ENCODE measurements around the gene ALPG. TPM values are rescaled to one million over a fixed set of nuclear protein-coding genes. Genes with fewer than 3 reads are reported as not detected.
"Not testable (repeated sequence)": the region's sequence is repeated elsewhere in the genome, so short reads cannot be mapped to it uniquely, and the experiment has no call there.

Gene ALPG
- total RNA-seq, 1 experiment from 2014 or later = not detected

DNA sequence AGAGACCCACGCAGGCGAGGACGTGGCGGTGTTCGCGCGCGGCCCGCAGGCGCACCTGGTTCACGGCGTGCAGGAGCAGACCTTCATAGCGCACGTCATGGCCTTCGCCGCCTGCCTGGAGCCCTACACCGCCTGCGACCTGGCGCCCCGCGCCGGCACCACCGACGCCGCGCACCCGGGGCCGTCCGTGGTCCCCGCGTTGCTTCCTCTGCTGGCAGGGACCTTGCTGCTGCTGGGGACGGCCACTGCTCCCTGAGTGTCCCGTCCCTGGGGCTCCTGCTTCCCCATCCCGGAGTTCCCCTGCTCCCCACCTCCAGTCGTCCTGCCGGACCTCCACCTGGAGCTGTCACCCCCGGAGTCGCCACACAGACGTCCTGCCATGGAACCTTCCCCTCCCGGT, 3.0 kb downstream of the ALPG start:
- CTCF ChIA-PET; H3K4me3 ChIP-seq (ENCODE audit: low read depth, low read length, poor library complexity, severe bottlenecking); H3K36me3 ChIP-seq (ENCODE audit: insufficient read depth, low read length, poor library complexity, severe bottlenecking): not testable (repeated sequence)

DNA sequence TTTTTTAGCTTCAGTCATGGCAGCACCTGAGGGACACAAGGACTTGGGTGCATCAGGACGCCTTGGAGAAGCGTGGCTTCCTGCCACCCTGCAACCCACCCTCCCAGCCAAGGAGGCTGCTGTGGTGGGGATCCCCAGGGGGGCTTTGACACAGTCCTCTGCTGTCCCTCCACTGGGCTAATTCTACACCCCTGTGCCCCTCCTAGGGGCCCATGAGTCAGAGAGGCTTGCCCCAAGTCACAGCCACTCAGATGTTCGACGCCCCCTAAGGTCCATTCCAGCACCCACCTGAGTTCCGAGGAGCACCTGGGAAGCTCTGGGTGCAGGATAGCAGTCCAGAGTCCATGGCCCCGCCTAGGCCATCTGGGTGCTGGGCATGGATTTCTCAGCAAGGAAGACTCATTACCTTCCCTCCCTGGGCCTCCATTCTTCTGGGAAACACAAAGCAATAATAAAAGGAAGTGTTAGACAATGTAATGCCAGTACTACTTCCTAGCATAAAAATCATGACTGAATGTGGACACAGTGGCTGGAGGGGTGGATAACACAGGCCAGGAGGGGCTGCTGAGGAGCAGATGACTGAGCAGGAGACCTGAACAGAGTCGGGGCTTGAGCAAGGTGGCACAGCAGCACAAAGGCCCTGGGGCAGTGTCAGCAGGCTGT, 3.7 kb downstream of the ALPG start:
- TF ChIP-seq EZH2 (IDR thresholded peaks at IDR 0.05; ENCODE audit: borderline replicate concordance, low read depth, low read length, poor library complexity, severe bottlenecking) = no peak
- TF ChIP-seq, protein P1, sequence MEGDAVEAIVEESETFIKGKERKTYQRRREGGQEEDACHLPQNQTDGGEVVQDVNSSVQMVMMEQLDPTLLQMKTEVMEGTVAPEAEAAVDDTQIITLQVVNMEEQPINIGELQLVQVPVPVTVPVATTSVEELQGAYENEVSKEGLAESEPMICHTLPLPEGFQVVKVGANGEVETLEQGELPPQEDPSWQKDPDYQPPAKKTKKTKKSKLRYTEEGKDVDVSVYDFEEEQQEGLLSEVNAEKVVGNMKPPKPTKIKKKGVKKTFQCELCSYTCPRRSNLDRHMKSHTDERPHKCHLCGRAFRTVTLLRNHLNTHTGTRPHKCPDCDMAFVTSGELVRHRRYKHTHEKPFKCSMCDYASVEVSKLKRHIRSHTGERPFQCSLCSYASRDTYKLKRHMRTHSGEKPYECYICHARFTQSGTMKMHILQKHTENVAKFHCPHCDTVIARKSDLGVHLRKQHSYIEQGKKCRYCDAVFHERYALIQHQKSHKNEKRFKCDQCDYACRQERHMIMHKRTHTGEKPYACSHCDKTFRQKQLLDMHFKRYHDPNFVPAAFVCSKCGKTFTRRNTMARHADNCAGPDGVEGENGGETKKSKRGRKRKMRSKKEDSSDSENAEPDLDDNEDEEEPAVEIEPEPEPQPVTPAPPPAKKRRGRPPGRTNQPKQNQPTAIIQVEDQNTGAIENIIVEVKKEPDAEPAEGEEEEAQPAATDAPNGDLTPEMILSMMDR (conservative IDR thresholded peaks at IDR 0.05; ENCODE audit: low read depth, low read length) = no peak
- CTCF ChIA-PET = no interaction called here
- POLR2A ChIA-PET (ENCODE audit: low non-redundant PET) = no interaction called here

More for the DNA sequence above, 3.0 kb downstream of the ALPG start:
- H3K27ac ChIP-seq (ENCODE audit: low read depth, low read length, poor library complexity, severe bottlenecking); H3K4me1 ChIP-seq (ENCODE audit: insufficient read depth, low read length, poor library complexity, severe bottlenecking); BruUV-seq (replicated peaks); DNase-seq (ENCODE audit: low spot score); intact Hi-C loops (cut with micrococcal nuclease; ENCODE audit: unreplicated experiment); POLR2A ChIA-PET (ENCODE audit: low non-redundant PET); H3K9me3 ChIP-seq (ENCODE audit: low read depth, low read length, poor library complexity, severe bottlenecking): not testable (repeated sequence)
- H3K27me3 ChIP-seq (replicated peaks; ENCODE audit: insufficient read depth, low read depth, low read length, poor library complexity) = peaks cover 28% of the 10 kb centered on the region

DNA sequence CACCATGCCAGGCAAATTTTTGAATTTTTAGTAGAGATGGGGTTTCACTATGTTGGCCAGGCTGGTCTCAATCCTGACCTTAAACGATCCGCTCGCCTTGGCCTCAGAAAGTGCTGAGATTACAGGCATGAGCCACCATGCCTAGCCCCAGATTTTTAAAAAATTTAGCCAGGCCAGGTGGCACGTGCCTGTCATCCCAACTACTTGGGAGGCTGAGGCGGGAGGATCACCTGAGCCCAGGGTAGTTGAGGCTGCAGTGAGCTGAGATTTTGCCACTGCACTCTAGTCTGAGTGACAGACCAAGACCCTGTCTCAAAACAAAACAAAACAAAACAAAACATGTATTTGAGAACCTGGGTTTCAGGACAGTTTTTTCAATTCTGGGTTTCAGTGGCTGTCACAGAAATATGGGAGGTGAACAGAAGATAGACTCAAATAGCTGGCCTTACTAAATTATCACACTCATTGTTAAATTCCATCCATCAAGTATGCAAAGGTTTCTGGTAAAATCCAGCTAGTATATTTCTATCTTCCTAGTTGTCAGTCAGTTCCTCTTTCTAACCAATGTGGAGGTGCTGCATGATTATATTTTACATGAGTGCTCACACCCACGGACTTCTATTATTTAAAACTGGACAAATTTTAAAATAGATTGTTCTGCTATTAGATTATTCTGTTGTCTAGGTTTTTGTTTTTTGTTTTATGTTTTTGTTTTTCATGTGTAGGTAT, 5.4 kb downstream of the ALPG start:
- no TSS peak for BruUV-seq (replicated peaks)
- POLR2A ChIA-PET (ENCODE audit: low non-redundant PET) = no interaction called here

More for the DNA sequence above, 3.7 kb downstream of the ALPG start:
- DNase-seq (ENCODE audit: low spot score) = no peak
- H3K4me3 ChIP-seq (ENCODE audit: low read depth, low read length, poor library complexity, severe bottlenecking) = no peak overlapping the region
- intact Hi-C loops (cut with micrococcal nuclease; ENCODE audit: unreplicated experiment) = no loop called here
- H3K9me3 ChIP-seq (ENCODE audit: low read depth, low read length, poor library complexity, severe bottlenecking) = no peaks in the 10 kb centered on the region
- peaks cover 28% of the 10 kb centered on the region for H3K27me3 ChIP-seq (replicated peaks; ENCODE audit: insufficient read depth, low read depth, low read length, poor library complexity)
- no peaks in the 10 kb centered on the region for H3K36me3 ChIP-seq (ENCODE audit: insufficient read depth, low read length, poor library complexity, severe bottlenecking)
- no peaks in the 10 kb centered on the region for H3K4me1 ChIP-seq (ENCODE audit: insufficient read depth, low read length, poor library complexity, severe bottlenecking)
- no peak overlapping the region for H3K27ac ChIP-seq (ENCODE audit: low read depth, low read length, poor library complexity, severe bottlenecking)
- BruUV-seq (replicated peaks) = no TSS peak

More for the DNA sequence above, 5.4 kb downstream of the ALPG start:
- TF ChIP-seq, protein P1 (conservative IDR thresholded peaks at IDR 0.05; ENCODE audit: low read depth, low read length) = no peak
- no peak for TF ChIP-seq EZH2 (IDR thresholded peaks at IDR 0.05; ENCODE audit: borderline replicate concordance, low read depth, low read length, poor library complexity, severe bottlenecking)
- DNase-seq (ENCODE audit: low spot score) = no peak
- Histone ChIP-seq H3K4me3 (ENCODE audit: low read depth, low read length, poor library complexity, severe bottlenecking) (no peak overlapping the region), H3K27ac (ENCODE audit: low read depth, low read length, poor library complexity, severe bottlenecking) (no peak overlapping the region), H3K9me3 (ENCODE audit: low read depth, low read length, poor library complexity, severe bottlenecking) (no peaks in the 10 kb centered on the region), H3K36me3 (ENCODE audit: insufficient read depth, low read length, poor library complexity, severe bottlenecking) (no peaks in the 10 kb centered on the region), H3K27me3 (replicated peaks; ENCODE audit: insufficient read depth, low read depth, low read length, poor library complexity) (peaks cover 28% of the 10 kb centered on the region), H3K4me1 (ENCODE audit: insufficient read depth, low read length, poor library complexity, severe bottlenecking) (no peaks in the 10 kb centered on the region)
- intact Hi-C loops (cut with micrococcal nuclease; ENCODE audit: unreplicated experiment) = no loop called here
- CTCF ChIA-PET = no interaction called here
